HK-2 (cell line): ENCODE measurements around the gene MAPK8.
"Not testable (repeated sequence)": the region's sequence is repeated elsewhere in the genome, so short reads cannot be mapped to it uniquely, and the experiment has no call there.

ENCODE experiments used
- DNase-seq: peaks from one replicate; pipeline ENCODE4 v3.0.0-alpha.2; 2018; ENCODE audit not compliant: unreplicated experiment

Gene MAPK8

DNA sequence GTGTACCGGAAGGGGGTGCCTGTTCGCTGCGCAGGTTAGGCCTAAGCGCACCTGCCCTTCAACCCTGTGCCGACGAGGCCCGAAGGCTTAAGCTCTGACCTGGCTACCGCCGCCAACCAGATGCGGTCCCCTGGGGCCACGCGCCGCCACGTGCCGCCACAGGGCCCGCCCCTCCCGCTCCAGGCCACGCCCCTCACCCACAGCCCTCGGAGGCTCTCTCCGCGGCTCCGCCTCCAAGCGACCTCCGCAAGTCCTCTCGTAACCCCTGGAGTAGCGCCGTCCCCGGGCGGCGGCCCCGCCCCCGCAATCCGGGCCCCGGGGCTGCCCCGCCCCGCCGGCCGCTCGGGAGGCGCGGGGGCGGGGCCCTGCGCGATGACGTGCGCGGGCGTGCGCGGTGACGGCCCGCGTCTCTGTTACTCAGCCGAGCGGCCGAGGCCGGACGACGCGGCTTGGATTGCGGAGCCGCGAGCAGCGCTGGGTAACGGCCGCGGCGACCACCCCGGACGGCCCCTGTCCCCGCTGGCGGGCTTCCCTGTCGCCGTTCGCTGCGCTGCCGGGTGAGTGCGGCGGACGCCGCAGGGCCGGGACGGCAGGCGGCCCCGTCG is at the start of gene MAPK8:
Gene MAPK8, plus strand, starts transcription at position 413 of the 605 bp plus-strand sequence. CDS start 94,984 bp downstream, outside the sequence.
- peak; percentile 95 for DNase-seq

DNA sequence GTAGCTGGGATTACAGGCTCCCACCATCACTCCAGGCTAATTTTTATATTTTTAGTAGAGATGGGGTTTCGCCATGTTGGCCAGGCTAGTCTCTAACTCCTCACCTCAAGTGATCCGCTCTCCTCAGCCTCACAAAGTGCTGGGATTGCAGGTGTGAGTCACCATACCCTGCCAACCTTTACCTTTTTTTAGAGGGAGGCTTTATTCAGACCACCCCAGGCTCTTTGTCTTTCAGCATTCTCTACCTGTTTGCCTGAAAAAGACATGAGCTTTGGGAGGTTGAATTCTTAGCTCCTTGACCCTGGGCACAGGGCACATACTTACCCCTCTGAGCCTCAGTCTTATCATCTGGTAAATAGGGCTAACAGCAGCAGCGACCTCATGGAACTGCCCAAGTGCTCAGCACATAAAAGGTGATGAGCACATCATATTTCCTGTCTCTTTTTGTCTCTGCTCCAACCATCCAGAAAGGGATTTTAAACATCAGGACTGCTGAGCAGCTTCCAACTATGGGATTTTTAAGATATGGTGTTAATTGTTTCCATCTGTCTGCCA is 49.0 kb upstream of the MAPK8 start:
- DNase-seq, result no peak

DNA sequence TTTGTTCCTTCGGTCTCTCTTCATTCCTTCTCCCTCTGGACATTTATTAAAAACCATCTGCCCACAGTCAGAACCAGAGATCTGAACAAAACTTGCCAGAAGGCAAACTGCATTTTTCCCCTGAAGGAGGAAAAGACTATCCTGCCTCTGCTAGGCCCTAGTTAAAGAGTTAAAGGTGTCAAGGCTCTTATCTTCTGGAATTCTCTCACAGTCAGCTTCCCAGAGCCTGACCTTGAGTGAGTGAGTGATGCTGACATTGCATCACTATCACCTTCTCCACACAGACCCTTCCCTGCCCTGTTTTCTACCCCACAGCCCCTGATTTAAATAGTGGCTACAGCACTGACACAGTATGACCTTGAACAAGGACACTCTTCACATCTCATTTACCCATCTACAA is 48.4 kb upstream of the MAPK8 start:
- DNase-seq, result no peak

DNA sequence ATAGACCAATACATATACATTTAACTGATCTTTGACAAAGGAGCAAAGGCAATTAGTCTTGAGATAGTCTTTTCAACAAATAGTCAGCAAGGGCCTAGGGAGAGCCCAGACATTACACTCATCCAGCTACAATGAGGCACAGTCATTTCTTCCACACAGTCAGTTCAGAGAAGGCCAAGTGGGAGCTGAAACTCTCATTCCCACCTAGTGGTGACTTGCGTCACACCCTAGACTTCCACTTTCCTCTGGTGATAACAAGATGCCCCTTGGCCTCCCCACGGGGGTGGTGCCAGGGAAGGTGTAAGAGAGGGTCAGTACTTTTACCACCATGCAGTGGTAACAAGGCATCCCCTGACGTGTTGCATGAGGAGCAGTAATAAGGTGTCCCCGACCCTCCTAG is 39.9 kb upstream of the MAPK8 start:
- DNase-seq, result no peak

DNA sequence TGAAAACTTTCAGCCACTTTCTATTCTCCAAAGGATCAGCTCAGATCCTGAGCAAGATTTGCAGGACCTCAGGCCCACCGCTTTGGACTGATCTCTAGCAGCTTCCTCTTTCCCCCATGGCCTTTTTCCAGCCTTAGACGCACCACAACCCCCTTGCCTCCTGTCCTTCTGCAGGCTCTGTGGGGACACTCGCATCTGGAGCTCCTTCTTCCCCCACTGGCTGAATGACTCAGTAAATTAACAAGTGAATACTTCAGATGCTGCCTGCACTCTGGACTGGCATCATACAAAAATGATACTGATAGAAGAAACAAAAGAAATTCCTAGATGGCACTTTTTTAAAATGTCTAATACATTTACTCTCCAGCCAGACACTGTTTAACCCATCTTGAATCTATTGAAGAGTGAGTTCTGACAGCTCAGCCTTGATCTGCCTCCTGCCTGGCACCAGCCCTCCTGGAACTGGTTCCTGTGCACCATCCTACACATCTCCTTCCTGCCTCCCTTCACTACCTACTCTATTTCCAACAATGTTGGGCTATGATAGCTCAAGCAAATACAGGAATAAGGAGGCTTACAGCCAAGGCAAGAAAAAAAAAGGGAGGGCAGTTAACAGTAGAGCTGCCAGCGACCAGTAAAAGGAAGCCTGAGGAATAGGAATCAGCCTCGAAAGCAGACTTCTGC is 35.3 kb upstream of the MAPK8 start:
- DNase-seq, result no peak

DNA sequence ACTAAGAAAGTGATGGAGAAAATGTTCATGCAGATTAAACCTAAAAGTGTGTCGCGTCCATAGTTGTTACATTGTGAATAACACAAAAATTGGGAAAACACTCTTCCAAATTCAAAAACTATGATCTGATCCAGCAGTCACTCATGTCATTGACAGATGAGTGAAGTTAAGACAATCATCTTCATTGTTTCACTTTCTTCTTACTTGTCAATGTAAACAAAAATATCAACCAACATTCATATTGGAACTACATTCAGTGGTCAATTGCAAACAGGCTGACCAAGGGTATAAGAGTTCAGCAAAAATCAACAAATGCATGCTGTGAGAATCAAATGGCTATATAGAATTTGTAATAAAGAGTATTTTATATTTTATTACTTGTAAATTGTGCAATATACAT is 33.8 kb upstream of the MAPK8 start:
- no peak for DNase-seq

DNA sequence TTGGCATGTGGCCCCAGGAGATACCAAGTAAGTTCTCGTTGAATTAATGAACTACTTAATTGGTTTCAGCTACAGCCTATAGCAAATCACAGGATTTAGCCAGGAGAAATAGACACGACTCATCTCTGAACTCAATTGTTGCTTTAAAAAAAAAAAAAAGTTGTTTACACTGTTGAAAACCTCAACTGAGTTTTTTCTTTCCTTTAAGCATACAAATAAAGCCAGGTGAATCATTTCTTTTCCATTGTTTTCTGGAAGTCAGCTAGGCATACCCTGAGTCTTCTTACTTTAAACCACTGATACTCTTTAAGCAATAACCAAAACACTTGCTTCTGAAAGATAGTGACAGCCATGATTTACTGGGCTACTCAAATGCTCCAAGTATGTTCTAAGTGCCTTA is 32.7 kb upstream of the MAPK8 start:
- no peak for DNase-seq

DNA sequence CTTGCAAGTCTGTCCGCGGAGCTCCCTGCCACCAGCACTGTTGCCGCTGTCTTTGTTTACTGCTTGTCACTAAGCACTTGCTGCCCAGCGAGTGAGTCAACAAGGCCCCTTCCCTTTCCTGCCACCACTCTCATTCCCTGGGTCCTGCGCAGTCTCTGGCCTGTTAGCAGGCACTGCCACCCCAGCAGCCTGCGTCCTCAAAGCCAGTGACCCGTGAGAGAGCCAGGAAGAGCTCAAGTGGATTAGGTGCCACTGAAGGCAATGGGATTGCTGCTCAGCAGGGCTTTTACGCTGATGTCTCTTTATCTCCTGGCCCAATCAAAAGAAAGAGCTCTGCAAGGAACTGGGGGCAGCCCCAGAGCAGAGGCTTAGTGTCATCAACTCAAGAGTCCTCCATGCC is 31.8 kb upstream of the MAPK8 start, which contains the start of gene FRMPD2:
Gene FRMPD2, minus strand, starts transcription at position 61 of the 400 bp plus-strand sequence. CDS start 129 bp downstream, outside the sequence.
- DNase-seq, result no peak

DNA sequence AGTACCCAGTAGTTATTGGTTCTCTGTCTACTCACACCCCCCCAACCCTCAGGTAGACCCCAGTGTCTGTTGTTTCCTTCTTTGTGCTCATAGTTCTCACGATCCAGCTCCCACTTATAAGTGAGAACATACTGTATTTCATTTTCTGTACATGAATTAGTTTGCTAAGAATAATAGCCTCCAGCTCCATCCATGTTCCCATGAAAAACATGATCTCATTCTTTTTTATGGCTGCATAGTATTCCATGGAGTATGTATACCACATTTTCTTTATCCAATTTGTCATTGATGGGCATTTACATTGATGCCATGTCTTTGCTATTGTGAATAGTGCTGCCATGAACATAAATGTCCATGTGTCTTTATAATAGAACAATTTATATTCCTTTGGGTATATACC is 29.4 kb upstream of the MAPK8 start:
- no peak for DNase-seq

DNA sequence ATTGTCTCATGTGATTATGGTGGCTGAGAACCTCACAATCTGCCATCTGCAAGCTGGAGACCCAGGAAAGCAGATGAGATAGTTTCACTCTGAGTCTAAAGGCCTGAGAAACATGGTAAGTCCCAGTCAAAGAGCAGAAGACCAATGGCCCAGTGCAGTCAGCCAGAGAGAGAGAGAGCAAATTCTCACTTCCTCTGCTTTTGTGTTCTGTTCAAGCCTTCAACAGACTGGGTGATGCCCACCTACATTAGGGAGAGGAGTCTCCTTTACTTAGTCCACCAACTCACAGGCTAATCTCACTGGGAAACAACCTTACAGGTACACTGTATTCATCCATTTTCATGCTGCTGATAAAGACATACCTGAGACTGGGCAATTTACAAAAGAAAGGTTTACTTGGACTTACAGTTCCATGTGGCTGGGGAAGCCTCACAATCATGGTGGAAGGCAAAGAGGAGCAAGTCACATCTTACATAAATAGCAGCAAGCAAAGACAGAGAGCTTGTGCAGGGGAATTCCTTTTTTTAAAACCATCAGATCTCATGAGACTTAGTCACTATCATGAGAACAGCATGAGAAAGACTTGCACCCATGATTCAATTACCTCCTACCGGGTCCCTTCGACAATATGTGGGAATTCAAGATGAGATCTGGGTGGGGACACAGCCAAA is 27.3 kb upstream of the MAPK8 start:
- DNase-seq, result no peak

DNA sequence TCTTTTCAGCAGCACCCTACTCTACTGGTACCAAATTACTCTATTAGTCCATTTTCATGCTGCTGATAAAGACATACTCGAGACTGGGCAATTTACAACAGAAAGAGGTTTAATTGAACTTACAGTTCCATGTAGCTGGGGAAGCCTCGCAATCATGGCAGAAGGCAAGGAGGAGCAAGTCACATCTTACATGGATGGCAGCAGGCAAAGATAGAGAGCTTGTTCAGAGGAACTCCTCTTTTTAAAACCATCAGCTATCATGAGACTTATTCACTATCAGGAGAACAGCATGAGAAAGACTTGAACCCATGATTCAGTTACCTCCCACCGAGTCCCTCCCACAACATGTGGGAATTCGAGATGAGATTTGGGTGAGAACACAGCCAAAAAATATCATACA is 24.8 kb upstream of the MAPK8 start:
- DNase-seq, result not testable (repeated sequence)

DNA sequence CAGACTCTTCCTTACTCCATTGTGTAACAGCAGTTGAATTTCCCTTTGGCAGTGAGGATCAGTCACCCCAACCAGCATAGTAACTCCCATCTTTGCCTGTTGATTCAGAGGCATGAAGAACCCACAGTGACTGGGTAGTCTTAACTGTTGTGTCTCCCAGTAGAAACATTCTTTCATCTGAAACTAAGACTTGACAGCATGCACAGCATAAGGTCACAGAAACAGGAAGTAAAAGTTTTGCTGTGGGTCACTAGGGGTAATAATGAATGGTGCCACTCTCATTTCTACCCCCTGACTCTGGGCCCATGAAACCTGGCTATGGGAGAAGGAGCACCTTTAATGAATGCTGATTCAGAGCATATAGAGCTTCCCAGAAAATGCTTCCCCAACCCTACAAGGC is 23.6 kb upstream of the MAPK8 start:
- DNase-seq, result no peak

DNA sequence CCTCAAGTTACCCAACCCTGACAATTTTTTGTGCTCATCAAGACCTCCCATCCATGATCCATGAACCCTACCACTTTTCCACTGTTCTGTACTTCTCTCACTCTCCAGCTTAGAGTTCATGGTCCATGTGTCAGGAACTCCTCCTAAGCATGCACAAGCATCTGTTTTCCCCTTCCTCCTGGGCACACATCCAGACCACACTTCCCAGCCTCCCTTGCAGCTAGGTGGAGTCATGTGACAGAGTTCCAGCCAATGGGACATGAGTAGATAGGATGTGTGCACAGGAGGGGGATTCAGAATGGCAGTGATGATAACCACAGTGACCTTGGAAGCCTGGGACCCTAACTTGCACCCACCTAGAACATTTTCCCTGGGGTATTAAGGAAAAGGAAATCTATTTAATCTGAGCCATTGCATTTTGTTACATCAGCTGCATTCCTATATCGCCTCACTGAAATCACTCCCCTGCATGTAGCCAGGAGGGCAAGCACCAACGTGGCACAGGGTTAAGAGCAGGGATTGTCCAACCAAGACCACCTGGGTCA is 22.4 kb upstream of the MAPK8 start:
- DNase-seq, result no peak

DNA sequence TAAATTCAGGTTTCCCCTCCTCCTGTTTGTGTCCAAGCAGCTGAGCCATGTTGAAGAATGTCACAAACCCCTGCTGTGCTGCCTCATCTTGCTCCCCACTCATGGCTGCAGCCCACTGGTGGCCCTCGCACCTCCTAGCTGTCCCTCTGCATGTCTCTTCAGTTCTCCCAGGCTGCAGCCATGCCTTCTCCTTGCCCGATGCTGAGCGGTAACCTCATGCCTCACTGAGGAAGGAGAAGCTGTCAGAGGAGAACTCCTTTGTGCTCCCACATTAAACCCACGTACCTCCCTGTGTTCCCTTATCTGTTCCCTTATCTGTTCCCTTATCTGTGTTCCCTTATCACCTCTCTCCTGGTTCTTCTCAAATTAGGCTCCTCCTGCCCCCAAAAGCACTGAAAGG is 21.7 kb upstream of the MAPK8 start:
- DNase-seq, result no peak

DNA sequence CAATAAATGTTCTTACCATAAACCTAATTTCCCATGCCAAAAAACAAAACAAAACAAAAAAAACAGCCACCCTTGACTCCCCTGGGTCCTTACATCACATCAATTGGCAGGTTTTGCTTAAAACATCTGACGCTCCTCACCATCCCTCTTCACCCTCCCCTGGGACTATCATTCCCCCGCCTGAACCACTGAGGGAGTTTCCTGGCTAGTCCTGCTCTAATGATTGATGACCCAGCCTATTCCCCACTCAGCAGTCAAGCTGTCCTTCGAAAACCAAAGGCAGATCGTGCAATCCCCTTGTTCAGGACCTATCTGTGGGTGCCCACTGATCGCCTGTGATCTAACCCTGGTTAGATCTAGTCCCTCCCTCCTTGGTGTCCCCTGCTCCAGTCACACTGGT is 20.8 kb upstream of the MAPK8 start:
- DNase-seq, result no peak

DNA sequence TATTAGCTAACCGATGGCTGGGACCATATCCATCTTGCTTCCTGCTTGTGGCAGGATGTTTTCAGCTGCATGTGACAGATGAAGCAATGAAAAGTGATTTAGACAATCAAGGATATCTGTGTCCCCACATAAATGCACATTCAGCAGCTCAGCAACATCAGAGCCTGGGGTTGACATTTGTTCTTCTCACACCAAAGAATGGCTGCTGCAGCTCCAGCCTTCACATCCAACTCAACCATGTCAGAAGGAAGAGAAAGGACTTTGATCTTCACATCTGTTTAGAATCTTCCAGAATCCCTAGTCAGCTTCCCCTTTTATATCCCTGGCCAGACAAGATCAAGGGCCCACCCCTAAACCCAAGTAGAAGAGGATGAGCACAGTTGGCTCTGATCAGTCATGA is 20.1 kb upstream of the MAPK8 start:
- DNase-seq, result no peak

DNA sequence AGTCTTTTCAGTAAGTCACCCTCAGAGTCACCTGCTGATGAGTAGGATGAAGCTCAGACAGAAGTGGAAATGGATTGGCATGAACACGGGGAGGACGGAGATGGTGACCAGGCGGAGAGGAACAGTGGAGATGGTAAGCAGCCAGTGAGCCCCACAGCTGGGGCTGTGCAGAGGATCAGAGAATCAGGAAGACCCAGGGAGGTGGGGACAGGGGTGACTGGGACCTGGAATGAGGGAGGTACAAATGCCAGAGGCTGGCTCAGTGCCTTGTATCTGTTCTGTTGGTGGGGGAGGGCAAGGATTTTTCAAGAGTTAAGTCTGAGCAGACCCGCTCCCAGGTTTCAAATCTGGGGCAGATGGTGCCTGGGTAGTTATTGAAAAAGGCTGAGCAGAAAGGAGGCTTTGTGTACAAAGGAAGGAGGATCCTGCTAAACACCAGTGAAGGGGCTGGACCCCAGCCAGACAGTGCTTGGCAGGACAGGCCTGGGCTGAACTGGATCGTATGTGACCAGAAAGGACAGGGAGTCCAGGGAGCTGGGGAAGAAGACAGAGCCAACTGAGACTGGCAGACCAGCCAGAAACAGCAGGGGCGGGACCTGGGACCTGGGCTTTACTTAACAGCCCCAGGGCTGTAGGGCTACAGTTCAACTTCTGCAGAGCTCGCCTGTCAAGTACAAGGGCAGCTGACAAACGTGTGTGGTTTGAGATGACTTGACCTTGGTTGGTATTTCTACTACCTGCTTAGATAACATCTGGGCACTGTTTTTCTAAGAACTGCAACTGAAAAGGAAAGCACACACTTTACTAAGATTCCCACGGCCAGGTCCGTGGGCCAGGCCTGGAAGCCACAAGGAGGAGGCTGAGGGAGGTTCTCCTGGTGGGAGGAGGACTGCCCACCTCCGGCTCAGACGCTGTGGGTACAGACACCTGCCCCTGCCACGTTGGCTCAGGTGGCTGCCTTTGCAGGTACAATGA is 18.8 kb upstream of the MAPK8 start:
- DNase-seq, result no peak

DNA sequence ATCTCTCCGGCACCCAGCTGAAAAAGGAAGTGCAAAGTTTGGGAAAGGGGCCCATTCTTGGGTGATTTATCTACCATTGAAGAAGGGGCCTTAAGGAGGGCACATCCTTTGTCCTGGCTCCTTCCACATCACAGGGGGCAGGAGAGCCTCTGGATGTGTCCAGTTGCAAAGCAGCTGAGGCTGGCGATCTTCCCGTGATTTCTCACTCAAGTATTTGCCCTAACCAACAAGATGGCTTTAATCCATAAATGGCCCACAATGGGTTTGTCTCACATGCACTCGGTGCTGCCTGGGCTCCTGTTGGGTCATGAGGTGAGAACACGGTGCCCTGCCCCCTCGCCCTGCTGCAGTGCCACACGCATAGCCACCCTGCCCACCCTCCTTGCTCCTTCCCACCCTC is 17.8 kb upstream of the MAPK8 start:
- DNase-seq, result no peak

DNA sequence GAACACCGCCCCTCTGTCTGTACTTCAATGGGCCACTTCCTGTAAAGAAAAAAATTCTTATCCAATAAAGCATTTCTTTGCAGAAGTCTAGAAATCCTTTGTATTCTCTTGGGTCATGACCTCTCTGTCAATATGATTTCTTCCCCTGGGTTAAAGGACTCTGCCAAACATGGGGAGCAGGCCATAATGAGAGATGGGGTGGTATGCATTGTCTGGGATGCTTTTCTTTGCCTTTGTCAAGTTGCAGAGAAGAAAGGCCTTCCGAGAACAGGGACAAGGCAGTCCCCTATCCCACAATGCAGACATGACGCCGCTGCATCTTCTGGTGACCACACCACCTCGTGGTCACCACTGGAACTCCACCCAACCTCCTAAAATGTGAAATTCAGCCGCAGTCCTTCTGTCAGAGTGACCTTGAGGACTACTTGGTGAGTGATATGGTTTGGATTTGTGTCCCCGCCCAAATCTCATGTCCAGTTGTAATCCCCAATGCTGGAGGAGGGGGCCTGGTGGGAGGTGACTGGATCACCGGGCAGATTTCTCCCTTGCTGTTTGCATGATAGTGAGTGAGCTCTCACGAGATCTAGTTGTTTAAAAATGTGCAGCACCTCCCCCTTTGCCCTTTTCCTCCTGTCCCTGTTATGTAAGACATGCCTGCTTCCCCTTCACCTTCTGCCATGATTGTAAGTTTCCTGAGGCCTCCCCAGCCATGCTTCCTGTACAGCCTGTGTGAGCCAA is 16.8 kb upstream of the MAPK8 start:
- DNase-seq, result peak; percentile 53

DNA sequence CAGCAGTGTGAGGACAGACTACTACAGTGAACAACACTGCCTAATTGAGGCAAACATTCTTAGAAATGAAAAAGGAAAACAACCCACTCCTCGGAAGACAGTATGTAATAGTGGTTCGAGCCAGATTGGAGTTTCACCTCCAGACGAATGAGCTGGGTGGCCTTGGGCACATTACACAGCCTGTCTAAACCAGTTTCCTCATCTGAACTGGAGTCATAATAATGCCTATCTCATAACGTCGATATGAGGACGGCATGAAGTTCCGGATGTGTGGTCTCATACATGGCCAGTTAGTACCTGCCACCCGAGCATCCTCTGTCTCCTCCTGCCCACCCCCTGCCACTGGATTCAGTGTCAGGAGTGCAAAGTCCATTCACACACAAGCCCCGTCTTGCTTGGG is 16.2 kb upstream of the MAPK8 start:
- DNase-seq, result no peak

DNA sequence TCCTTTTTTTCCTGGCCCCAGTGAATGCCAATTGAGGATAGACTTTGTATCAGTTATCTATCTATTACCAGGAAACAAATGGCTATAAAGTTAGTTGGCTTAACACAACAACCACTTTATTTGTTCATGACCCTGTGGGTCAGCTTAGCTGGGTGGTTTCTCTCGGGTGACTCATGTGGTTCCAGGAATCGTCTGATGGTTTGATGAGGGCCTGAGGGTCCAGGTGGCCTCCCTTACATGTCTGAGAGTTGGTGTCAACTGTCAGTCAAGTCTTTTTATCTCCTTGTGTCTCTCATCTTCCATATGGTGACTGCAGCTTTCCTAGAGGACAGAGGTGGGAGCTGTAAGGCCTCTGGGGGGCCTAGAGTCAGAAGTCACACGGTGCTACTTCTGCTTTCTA is 15.3 kb upstream of the MAPK8 start:
- no peak for DNase-seq
